ENCODE results near the gene DAND5.

- TF ChIP-seq CTCF (IDR thresholded peaks at IDR 0.05; ENCODE audit: borderline replicate concordance, extremely low read depth, low read length, poor library complexity, severe bottlenecking) = no peak
- TF ChIP-seq EZH2 (IDR thresholded peaks at IDR 0.05; ENCODE audit: borderline replicate concordance, low read depth, low read length, severe bottlenecking) = no peak
These were observed 32.1 kb upstream of the DAND5 start for GRCh38 chr19:12937093-12937926.

All from DND-41 (cell line).